ENCODE data around the gene SP1. TPM values are rescaled to one million over a fixed set of nuclear protein-coding genes. Genes with fewer than 3 reads are reported as not detected.
"Not testable (repeated sequence)": the region's sequence is repeated elsewhere in the genome, so short reads cannot be mapped to it uniquely, and the experiment has no call there.

SP1 gene
- total and polyA plus RNA-seq, 2 donors (not counting 1 experiment from before 2014, with no cell fraction given) = 26.0 to 129 TPM

DNA sequence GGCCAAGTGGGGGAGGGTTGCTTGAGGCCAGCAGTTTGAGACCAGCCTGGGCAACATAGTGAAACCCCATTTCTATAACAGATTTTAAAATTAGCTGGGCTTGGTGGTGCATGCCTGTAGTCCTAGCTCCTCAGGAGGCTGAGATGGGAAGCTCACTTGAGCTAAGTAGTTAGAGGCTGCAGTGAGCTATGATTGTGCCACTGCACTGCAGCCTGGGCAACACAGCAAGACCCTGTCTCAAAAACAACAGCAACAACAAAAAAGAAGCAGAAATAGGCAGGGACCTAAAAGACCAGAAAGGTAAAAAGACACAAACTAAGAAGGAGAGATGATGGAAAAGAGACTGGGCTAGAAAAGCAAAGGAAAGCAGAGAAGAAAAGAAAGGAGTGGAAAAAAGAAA is 47.6 kb upstream of the SP1 start:
- Histone ChIP-seq H3K27me3 (replicated peaks in 1 of 4; ENCODE audit: control extremely low read depth in 1 of 4, control insufficient read depth in 3 of 4, insufficient read depth in 4 of 4, low read length in 3 of 4) (peaks cover 0 to 50% (median 21%) of the 10 kb centered on the region in 4 experiments), H3K4me1 (ENCODE audit: control insufficient read depth in 2 of 2, insufficient read depth in 2 of 2, low read length in 2 of 2) (peaks cover 10 to 13% of the 10 kb centered on the region in 2 donors)
- H3K4me3 ChIP-seq (ENCODE audit: control extremely low read depth in 1 of 5, extremely low read depth in 1 of 5, insufficient read depth in 1 of 5, low read depth in 2 of 5, low read length in 4 of 5); H3K4me2 ChIP-seq (replicated peaks; ENCODE audit: low read depth, low read length, poor library complexity, severe bottlenecking); H3K4me3 Mint-ChIP-seq; H3K4me1 Mint-ChIP-seq; H3K9me3 Mint-ChIP-seq (ENCODE audit: insufficient read depth); H3K9me3 ChIP-seq (ENCODE audit: control extremely low read depth in 1 of 3, control insufficient read depth in 2 of 3, insufficient read depth in 1 of 3, low read length in 2 of 3); H4K20me1 ChIP-seq (ENCODE audit: control insufficient read depth, insufficient read depth, low read length, poor library complexity, severe bottlenecking); H3K27ac ChIP-seq (ENCODE audit: low read length in 2 of 2); H3K27ac Mint-ChIP-seq; ATAC-seq (ENCODE audit: low read depth); intact Hi-C loops (cut with micrococcal nuclease); DNase-seq; H3K79me2 ChIP-seq (ENCODE audit: control insufficient read depth, insufficient read depth, low read length); H3K36me3 ChIP-seq (replicated peaks in 1 of 2; ENCODE audit: control extremely low read depth in 1 of 2, control insufficient read depth in 1 of 2, extremely low read depth in 1 of 2, insufficient read depth in 2 of 2, low read length in 1 of 2); H3K9ac ChIP-seq (ENCODE audit: low read length); H2AFZ ChIP-seq (ENCODE audit: insufficient read depth, low read depth, low read length, poor library complexity, severe bottlenecking); POLR2A ChIA-PET: not testable (repeated sequence)
- CTCF ChIA-PET = interaction anchor here (0.9 to 15.1 kb wide), 3 partner anchors 11 to 120 kb away, joined by 3 to 353 read pairs (median 12); partner anchors contain the start of gene AAAS
- peaks cover 64% of the 10 kb centered on the region for H3K27me3 Mint-ChIP-seq

DNA sequence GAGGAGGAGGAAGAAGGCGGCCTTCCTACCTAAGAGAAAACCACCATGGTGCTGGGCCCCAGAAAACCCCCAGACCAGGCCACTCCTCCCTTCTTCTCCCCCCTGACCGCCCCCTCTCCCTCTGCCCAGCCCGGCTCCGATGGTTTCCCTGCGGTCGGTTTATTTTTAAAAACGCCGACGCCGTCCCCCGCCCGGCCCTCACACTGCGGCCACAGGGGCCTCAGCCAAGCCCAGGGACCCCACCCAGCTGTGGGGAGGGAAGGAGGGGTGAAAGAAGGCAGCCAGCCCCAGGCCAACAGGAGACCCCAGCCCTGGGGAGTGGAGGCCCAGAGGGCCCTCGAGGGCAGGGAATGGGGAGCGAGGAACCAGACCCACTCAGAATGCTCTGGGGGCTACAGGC is 47.2 kb upstream of the SP1 start:
- Histone ChIP-seq H2AFZ (ENCODE audit: insufficient read depth, low read depth, low read length, poor library complexity, severe bottlenecking) (no peak overlapping the region), H3K27me3 (replicated peaks in 1 of 4; ENCODE audit: control extremely low read depth in 1 of 4, control insufficient read depth in 3 of 4, insufficient read depth in 4 of 4, low read length in 3 of 4) (peaks cover 0 to 51% (median 21%) of the 10 kb centered on the region in 4 experiments), H3K4me3 (ENCODE audit: control extremely low read depth in 1 of 5, extremely low read depth in 1 of 5, insufficient read depth in 1 of 5, low read depth in 2 of 5, low read length in 4 of 5) (no peak overlapping the region), H3K9ac (ENCODE audit: low read length) (no peak overlapping the region), H3K4me2 (replicated peaks; ENCODE audit: low read depth, low read length, poor library complexity, severe bottlenecking) (no peak overlapping the region), H3K27ac (ENCODE audit: low read length in 2 of 2) (no peak overlapping the region), H3K79me2 (ENCODE audit: control insufficient read depth, insufficient read depth, low read length) (no peaks in the 10 kb centered on the region), H3K9me3 (ENCODE audit: control extremely low read depth in 1 of 3, control insufficient read depth in 2 of 3, insufficient read depth in 1 of 3, low read length in 2 of 3) (no peaks in the 10 kb centered on the region), H3K4me1 (ENCODE audit: control insufficient read depth in 2 of 2, insufficient read depth in 2 of 2, low read length in 2 of 2) (peaks cover 10 to 13% of the 10 kb centered on the region in 2 donors), H4K20me1 (ENCODE audit: control insufficient read depth, insufficient read depth, low read length, poor library complexity, severe bottlenecking) (no peaks in the 10 kb centered on the region), H3K36me3 (replicated peaks in 1 of 2; ENCODE audit: control extremely low read depth in 1 of 2, control insufficient read depth in 1 of 2, extremely low read depth in 1 of 2, insufficient read depth in 2 of 2, low read length in 1 of 2) (no peaks in the 10 kb centered on the region)
- H3K9me3 Mint-ChIP-seq (ENCODE audit: insufficient read depth) = no peaks in the 10 kb centered on the region
- ATAC-seq (ENCODE audit: low read depth) (no peak), DNase-seq (no peak)
- TF ChIP-seq EZH2 (IDR thresholded peaks at IDR 0.05; ENCODE audit: borderline replicate concordance, insufficient read depth, low read depth, low read length, poor library complexity, severe bottlenecking) = no peak
- TF ChIP-seq, protein P1, sequence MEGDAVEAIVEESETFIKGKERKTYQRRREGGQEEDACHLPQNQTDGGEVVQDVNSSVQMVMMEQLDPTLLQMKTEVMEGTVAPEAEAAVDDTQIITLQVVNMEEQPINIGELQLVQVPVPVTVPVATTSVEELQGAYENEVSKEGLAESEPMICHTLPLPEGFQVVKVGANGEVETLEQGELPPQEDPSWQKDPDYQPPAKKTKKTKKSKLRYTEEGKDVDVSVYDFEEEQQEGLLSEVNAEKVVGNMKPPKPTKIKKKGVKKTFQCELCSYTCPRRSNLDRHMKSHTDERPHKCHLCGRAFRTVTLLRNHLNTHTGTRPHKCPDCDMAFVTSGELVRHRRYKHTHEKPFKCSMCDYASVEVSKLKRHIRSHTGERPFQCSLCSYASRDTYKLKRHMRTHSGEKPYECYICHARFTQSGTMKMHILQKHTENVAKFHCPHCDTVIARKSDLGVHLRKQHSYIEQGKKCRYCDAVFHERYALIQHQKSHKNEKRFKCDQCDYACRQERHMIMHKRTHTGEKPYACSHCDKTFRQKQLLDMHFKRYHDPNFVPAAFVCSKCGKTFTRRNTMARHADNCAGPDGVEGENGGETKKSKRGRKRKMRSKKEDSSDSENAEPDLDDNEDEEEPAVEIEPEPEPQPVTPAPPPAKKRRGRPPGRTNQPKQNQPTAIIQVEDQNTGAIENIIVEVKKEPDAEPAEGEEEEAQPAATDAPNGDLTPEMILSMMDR (IDR thresholded peaks at IDR 0.05) = no peak
- H3K4me1 Mint-ChIP-seq = peaks cover 9% of the 10 kb centered on the region
- CTCF ChIA-PET = interaction anchor here (2.8 to 15.1 kb wide), 2 partner anchors 11 to 15 kb away, joined by 12 to 353 read pairs; partner anchors contain the start of gene AAAS
- H3K27ac Mint-ChIP-seq = no peak overlapping the region
- intact Hi-C loops (cut with micrococcal nuclease) = no loop called here
- POLR2A ChIA-PET = no interaction called here
- no peak overlapping the region for H3K4me3 Mint-ChIP-seq
- H3K27me3 Mint-ChIP-seq = peaks cover 62% of the 10 kb centered on the region
- WGBS (ENCODE audit: insufficient coverage) = 49% methylated on average over 8 of the region's 15 CpGs
